Neural cell (in vitro differentiated cells): ENCODE measurements around the gene C3.

Experiments used
- EZH2 ChIP-seq: fragments of 200-600, 300-800 bp; shearing (Covaris generic), sonication (generic); IDR thresholded peaks from 2 replicates; pipeline ENCODE4 v1.6.1; 2014; ENCODE audit warnings: antibody characterized with exemption, low read length, borderline replicate concordance, mild to moderate bottlenecking; ENCODE audit not compliant: insufficient read depth, poor library complexity, severe bottlenecking
- MXI1 ChIP-seq: fragments of 450-650 bp; conservative IDR thresholded peaks from 2 replicates; pipeline ENCODE4 v1.6.1; 2014; ENCODE audit warnings: antibody characterized with exemption, mild to moderate bottlenecking; ENCODE audit not compliant: poor library complexity, severe bottlenecking
- POLR2AphosphoS5 ChIP-seq: IDR thresholded peaks from 2 replicates; pipeline ENCODE4 v1.6.1; 2012
- SMC3 ChIP-seq: fragments of 450-650 bp; conservative IDR thresholded peaks from 2 replicates; pipeline ENCODE4 v1.6.1; 2014; ENCODE audit warnings: antibody characterized with exemption, mild to moderate bottlenecking, moderate library complexity; ENCODE audit not compliant: poor library complexity
- TAF1 ChIP-seq: IDR thresholded peaks from 2 replicates; pipeline ENCODE4 v1.6.1; 2012; ENCODE audit warnings: low read depth
- TF ChIP-seq, protein P1 (sequence below): fragments of 450-650 bp; IDR thresholded peaks from 2 replicates; pipeline ENCODE4 v1.5.1; 2014; ENCODE audit warnings: antibody characterized with exemption, mild to moderate bottlenecking, moderate library complexity; ENCODE audit not compliant: poor library complexity, severe bottlenecking
- TF ChIP-seq, protein P2 (sequence below): IDR thresholded peaks from 2 replicates; pipeline ENCODE4 v1.6.1; 2012; ENCODE audit warnings: borderline replicate concordance

DNA sequence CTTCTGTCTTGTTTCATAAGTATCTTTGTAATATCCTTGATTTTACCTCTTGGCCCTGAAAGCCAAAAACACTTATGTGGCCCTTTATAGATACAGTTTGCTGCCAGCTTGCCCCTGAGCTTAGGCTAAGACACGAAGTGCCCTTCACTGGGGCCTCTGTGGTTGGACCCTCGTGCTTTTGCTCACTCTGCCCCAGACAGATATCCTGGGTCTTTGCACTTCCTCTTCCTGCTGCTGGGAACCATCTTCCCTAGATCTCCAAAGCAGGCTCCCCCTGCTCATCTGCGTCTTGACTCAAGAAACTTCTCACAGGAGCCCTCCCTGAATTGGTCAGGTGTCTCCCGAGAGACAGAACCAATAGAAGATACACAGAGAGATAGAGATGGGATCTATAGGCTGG is 48.5 kb downstream of the C3 start:
- TF ChIP-seq, protein P1, sequence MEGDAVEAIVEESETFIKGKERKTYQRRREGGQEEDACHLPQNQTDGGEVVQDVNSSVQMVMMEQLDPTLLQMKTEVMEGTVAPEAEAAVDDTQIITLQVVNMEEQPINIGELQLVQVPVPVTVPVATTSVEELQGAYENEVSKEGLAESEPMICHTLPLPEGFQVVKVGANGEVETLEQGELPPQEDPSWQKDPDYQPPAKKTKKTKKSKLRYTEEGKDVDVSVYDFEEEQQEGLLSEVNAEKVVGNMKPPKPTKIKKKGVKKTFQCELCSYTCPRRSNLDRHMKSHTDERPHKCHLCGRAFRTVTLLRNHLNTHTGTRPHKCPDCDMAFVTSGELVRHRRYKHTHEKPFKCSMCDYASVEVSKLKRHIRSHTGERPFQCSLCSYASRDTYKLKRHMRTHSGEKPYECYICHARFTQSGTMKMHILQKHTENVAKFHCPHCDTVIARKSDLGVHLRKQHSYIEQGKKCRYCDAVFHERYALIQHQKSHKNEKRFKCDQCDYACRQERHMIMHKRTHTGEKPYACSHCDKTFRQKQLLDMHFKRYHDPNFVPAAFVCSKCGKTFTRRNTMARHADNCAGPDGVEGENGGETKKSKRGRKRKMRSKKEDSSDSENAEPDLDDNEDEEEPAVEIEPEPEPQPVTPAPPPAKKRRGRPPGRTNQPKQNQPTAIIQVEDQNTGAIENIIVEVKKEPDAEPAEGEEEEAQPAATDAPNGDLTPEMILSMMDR: no peak
- TF ChIP-seq SMC3 (no peak), EZH2 (no peak), MXI1 (no peak), POLR2AphosphoS5 (no peak), TAF1 (no peak)
- TF ChIP-seq, protein P2, sequence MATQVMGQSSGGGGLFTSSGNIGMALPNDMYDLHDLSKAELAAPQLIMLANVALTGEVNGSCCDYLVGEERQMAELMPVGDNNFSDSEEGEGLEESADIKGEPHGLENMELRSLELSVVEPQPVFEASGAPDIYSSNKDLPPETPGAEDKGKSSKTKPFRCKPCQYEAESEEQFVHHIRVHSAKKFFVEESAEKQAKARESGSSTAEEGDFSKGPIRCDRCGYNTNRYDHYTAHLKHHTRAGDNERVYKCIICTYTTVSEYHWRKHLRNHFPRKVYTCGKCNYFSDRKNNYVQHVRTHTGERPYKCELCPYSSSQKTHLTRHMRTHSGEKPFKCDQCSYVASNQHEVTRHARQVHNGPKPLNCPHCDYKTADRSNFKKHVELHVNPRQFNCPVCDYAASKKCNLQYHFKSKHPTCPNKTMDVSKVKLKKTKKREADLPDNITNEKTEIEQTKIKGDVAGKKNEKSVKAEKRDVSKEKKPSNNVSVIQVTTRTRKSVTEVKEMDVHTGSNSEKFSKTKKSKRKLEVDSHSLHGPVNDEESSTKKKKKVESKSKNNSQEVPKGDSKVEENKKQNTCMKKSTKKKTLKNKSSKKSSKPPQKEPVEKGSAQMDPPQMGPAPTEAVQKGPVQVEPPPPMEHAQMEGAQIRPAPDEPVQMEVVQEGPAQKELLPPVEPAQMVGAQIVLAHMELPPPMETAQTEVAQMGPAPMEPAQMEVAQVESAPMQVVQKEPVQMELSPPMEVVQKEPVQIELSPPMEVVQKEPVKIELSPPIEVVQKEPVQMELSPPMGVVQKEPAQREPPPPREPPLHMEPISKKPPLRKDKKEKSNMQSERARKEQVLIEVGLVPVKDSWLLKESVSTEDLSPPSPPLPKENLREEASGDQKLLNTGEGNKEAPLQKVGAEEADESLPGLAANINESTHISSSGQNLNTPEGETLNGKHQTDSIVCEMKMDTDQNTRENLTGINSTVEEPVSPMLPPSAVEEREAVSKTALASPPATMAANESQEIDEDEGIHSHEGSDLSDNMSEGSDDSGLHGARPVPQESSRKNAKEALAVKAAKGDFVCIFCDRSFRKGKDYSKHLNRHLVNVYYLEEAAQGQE: no peak
